ENCODE data around the gene CTU1.

The CTU1 gene

GRCh38 chr19:51129716-51130115, 21.5 kb upstream of the CTU1 start:
- Histone ChIP-seq H3K4me1 (ENCODE audit: control insufficient read depth, low read depth, low read length) (no peaks in the 10 kb centered on the region), H3K36me3 (ENCODE audit: control insufficient read depth, low read depth, low read length) (no peaks in the 10 kb centered on the region), H3K27me3 (ENCODE audit: control insufficient read depth, insufficient read depth, low read length) (no peaks in the 10 kb centered on the region), H3K9ac (ENCODE audit: low read length) (no peak overlapping the region), H3K9me3 (ENCODE audit: control insufficient read depth, low read depth, low read length) (no peaks in the 10 kb centered on the region), H3K4me3 (ENCODE audit: low read length) (no peak overlapping the region), H3K27ac (ENCODE audit: low read length) (no peak overlapping the region)

GRCh38 chr19:51128227-51128626, 20.0 kb upstream of the CTU1 start:
- Histone ChIP-seq H3K4me1 (ENCODE audit: control insufficient read depth, low read depth, low read length) (no peaks in the 10 kb centered on the region), H3K36me3 (ENCODE audit: control insufficient read depth, low read depth, low read length) (no peaks in the 10 kb centered on the region), H3K27ac (ENCODE audit: low read length) (no peak overlapping the region), H3K27me3 (ENCODE audit: control insufficient read depth, insufficient read depth, low read length) (no peaks in the 10 kb centered on the region), H3K4me3 (ENCODE audit: low read length) (no peak overlapping the region), H3K9ac (ENCODE audit: low read length) (no peak overlapping the region), H3K9me3 (ENCODE audit: control insufficient read depth, low read depth, low read length) (no peaks in the 10 kb centered on the region)

GRCh38 chr19:51127755-51128154, 19.5 kb upstream of the CTU1 start:
- Histone ChIP-seq H3K4me3 (ENCODE audit: low read length) (no peak overlapping the region), H3K27ac (ENCODE audit: low read length) (no peak overlapping the region), H3K9ac (ENCODE audit: low read length) (no peak overlapping the region), H3K4me1 (ENCODE audit: control insufficient read depth, low read depth, low read length) (no peaks in the 10 kb centered on the region), H3K36me3 (ENCODE audit: control insufficient read depth, low read depth, low read length) (no peaks in the 10 kb centered on the region), H3K27me3 (ENCODE audit: control insufficient read depth, insufficient read depth, low read length) (no peaks in the 10 kb centered on the region), H3K9me3 (ENCODE audit: control insufficient read depth, low read depth, low read length) (no peaks in the 10 kb centered on the region)

GRCh38 chr19:51127032-51127431, 18.8 kb upstream of the CTU1 start:
- H3K27me3 ChIP-seq (ENCODE audit: control insufficient read depth, insufficient read depth, low read length) = no peaks in the 10 kb centered on the region

GRCh38 chr19:51125421-51126075, 17.3 kb upstream of the CTU1 start:
- Histone ChIP-seq H3K9me3 (ENCODE audit: control insufficient read depth, low read depth, low read length) (no peaks in the 10 kb centered on the region), H3K4me3 (ENCODE audit: low read length) (no peak overlapping the region), H3K36me3 (ENCODE audit: control insufficient read depth, low read depth, low read length) (no peaks in the 10 kb centered on the region), H3K9ac (ENCODE audit: low read length) (no peak overlapping the region), H3K27me3 (ENCODE audit: control insufficient read depth, insufficient read depth, low read length) (no peaks in the 10 kb centered on the region), H3K4me1 (ENCODE audit: control insufficient read depth, low read depth, low read length) (no peaks in the 10 kb centered on the region), H3K27ac (ENCODE audit: low read length) (no peak overlapping the region)

More at GRCh38 chr19:51127032-51127431, 18.8 kb upstream of the CTU1 start:
- Histone ChIP-seq H3K9ac (ENCODE audit: low read length) (no peak overlapping the region), H3K4me1 (ENCODE audit: control insufficient read depth, low read depth, low read length) (no peaks in the 10 kb centered on the region), H3K27ac (ENCODE audit: low read length) (no peak overlapping the region), H3K4me3 (ENCODE audit: low read length) (no peak overlapping the region), H3K36me3 (ENCODE audit: control insufficient read depth, low read depth, low read length) (no peaks in the 10 kb centered on the region), H3K9me3 (ENCODE audit: control insufficient read depth, low read depth, low read length) (no peaks in the 10 kb centered on the region)

GRCh38 chr19:51124729-51125128, 16.5 kb upstream of the CTU1 start, which contains the start of gene SIGLEC9:
SIGLEC9 (plus strand) TSS chr19:51124906; CDS start chr19:51124975, 69 bp downstream.
- no peaks in the 10 kb centered on the region for H3K4me1 ChIP-seq (ENCODE audit: control insufficient read depth, low read depth, low read length)
- H3K27ac ChIP-seq (ENCODE audit: low read length) = no peak within 1 kb of the TSS
- H3K4me3 ChIP-seq (ENCODE audit: low read length) = no peak within 1 kb of the TSS
- no peaks in the 10 kb centered on the region for H3K36me3 ChIP-seq (ENCODE audit: control insufficient read depth, low read depth, low read length)
- H3K9me3 ChIP-seq (ENCODE audit: control insufficient read depth, low read depth, low read length) = no peaks in the 10 kb centered on the region
- no peaks in the 10 kb centered on the region for H3K27me3 ChIP-seq (ENCODE audit: control insufficient read depth, insufficient read depth, low read length)
- H3K9ac ChIP-seq (ENCODE audit: low read length) = no peak within 1 kb of the TSS

- H3K27me3 ChIP-seq (ENCODE audit: control insufficient read depth, insufficient read depth, low read length) = no peaks in the 10 kb centered on the region
- no peak overlapping the region for H3K27ac ChIP-seq (ENCODE audit: low read length)
- no peaks in the 10 kb centered on the region for H3K4me1 ChIP-seq (ENCODE audit: control insufficient read depth, low read depth, low read length)
- H3K9ac ChIP-seq (ENCODE audit: low read length) = no peak overlapping the region
- no peaks in the 10 kb centered on the region for H3K36me3 ChIP-seq (ENCODE audit: control insufficient read depth, low read depth, low read length)
- H3K9me3 ChIP-seq (ENCODE audit: control insufficient read depth, low read depth, low read length) = no peaks in the 10 kb centered on the region
- no peak overlapping the region for H3K4me3 ChIP-seq (ENCODE audit: low read length)
Measured at GRCh38 chr19:51124216-51124615, 16.0 kb upstream of the CTU1 start.

- Histone ChIP-seq H3K9ac (ENCODE audit: low read length) (no peak overlapping the region), H3K36me3 (ENCODE audit: control insufficient read depth, low read depth, low read length) (no peaks in the 10 kb centered on the region), H3K4me3 (ENCODE audit: low read length) (no peak overlapping the region), H3K9me3 (ENCODE audit: control insufficient read depth, low read depth, low read length) (no peaks in the 10 kb centered on the region), H3K4me1 (ENCODE audit: control insufficient read depth, low read depth, low read length) (no peaks in the 10 kb centered on the region), H3K27ac (ENCODE audit: low read length) (no peak overlapping the region), H3K27me3 (ENCODE audit: control insufficient read depth, insufficient read depth, low read length) (no peaks in the 10 kb centered on the region)
Measured at GRCh38 chr19:51123802-51124201, 15.6 kb upstream of the CTU1 start.

- no peaks in the 10 kb centered on the region for H3K4me1 ChIP-seq (ENCODE audit: control insufficient read depth, low read depth, low read length)
- H3K9ac ChIP-seq (ENCODE audit: low read length) = no peak overlapping the region
- H3K4me3 ChIP-seq (ENCODE audit: low read length) = no peak overlapping the region
Measured at GRCh38 chr19:51123381-51123800, 15.2 kb upstream of the CTU1 start.

GRCh38 chr19:51122112-51122981, 14.1 kb upstream of the CTU1 start:
- H3K9ac ChIP-seq (ENCODE audit: low read length) = no peak overlapping the region
- no peaks in the 10 kb centered on the region for H3K36me3 ChIP-seq (ENCODE audit: control insufficient read depth, low read depth, low read length)
- H3K4me1 ChIP-seq (ENCODE audit: control insufficient read depth, low read depth, low read length) = no peaks in the 10 kb centered on the region
- no peak overlapping the region for H3K4me3 ChIP-seq (ENCODE audit: low read length)
- no peaks in the 10 kb centered on the region for H3K27me3 ChIP-seq (ENCODE audit: control insufficient read depth, insufficient read depth, low read length)
- no peak overlapping the region for H3K27ac ChIP-seq (ENCODE audit: low read length)
- no peaks in the 10 kb centered on the region for H3K9me3 ChIP-seq (ENCODE audit: control insufficient read depth, low read depth, low read length)

More at GRCh38 chr19:51123381-51123800, 15.2 kb upstream of the CTU1 start:
- Histone ChIP-seq H3K9me3 (ENCODE audit: control insufficient read depth, low read depth, low read length) (no peaks in the 10 kb centered on the region), H3K27me3 (ENCODE audit: control insufficient read depth, insufficient read depth, low read length) (no peaks in the 10 kb centered on the region), H3K36me3 (ENCODE audit: control insufficient read depth, low read depth, low read length) (no peaks in the 10 kb centered on the region), H3K27ac (ENCODE audit: low read length) (no peak overlapping the region)

GRCh38 chr19:51121257-51121656, 13.0 kb upstream of the CTU1 start:
- no peak overlapping the region for H3K4me3 ChIP-seq (ENCODE audit: low read length)

More at GRCh38 chr19:51121257-51121656, 13.0 kb upstream of the CTU1 start:
- Histone ChIP-seq H3K27me3 (ENCODE audit: control insufficient read depth, insufficient read depth, low read length) (no peaks in the 10 kb centered on the region), H3K27ac (ENCODE audit: low read length) (no peak overlapping the region), H3K9ac (ENCODE audit: low read length) (no peak overlapping the region), H3K4me1 (ENCODE audit: control insufficient read depth, low read depth, low read length) (no peaks in the 10 kb centered on the region), H3K36me3 (ENCODE audit: control insufficient read depth, low read depth, low read length) (no peaks in the 10 kb centered on the region), H3K9me3 (ENCODE audit: control insufficient read depth, low read depth, low read length) (no peaks in the 10 kb centered on the region)

Measured in iPS-18a (cell line).